Measurements from ENCODE around the gene ASIC1.

The ASIC1 gene

GRCh38 chr12:50041062-50041860 is 16.1 kb upstream of the ASIC1 start:
- no peak for DNase-seq (ENCODE audit: low read depth in 2 of 2)

- DNase-seq (ENCODE audit: low read depth in 2 of 2) = no peak
These were observed 15.4 kb upstream of the ASIC1 start for GRCh38 chr12:50041962-50042361.

GRCh38 chr12:50042693-50043092 is 14.7 kb upstream of the ASIC1 start:
- no peak for DNase-seq (ENCODE audit: low read depth in 2 of 2)

GRCh38 chr12:50043308-50043707 is 14.1 kb upstream of the ASIC1 start:
- no peak for DNase-seq (ENCODE audit: low read depth in 2 of 2)

- no peak for DNase-seq (ENCODE audit: low read depth in 2 of 2)
These were observed 13.5 kb upstream of the ASIC1 start for GRCh38 chr12:50043854-50044253.

- no peak for DNase-seq (ENCODE audit: low read depth in 2 of 2)
These were observed 9.6 kb upstream of the ASIC1 start for GRCh38 chr12:50047693-50048250.

GRCh38 chr12:50049254-50050118 is 7.9 kb upstream of the ASIC1 start:
- no peak for DNase-seq (ENCODE audit: low read depth in 2 of 2)

- DNase-seq (ENCODE audit: low read depth in 2 of 2) = no peak
These were observed 7.3 kb upstream of the ASIC1 start for GRCh38 chr12:50050119-50050385.

GRCh38 chr12:50050410-50051098 is 6.8 kb upstream of the ASIC1 start:
- DNase-seq (ENCODE audit: low read depth in 2 of 2) = no peak

- DNase-seq (ENCODE audit: low read depth in 2 of 2) = no peak
These were observed 6.1 kb upstream of the ASIC1 start for GRCh38 chr12:50051101-50051806.

GRCh38 chr12:50052544-50052943 is 4.9 kb upstream of the ASIC1 start:
- no peak for DNase-seq (ENCODE audit: low read depth in 2 of 2)

- no peak for DNase-seq (ENCODE audit: low read depth in 2 of 2)
These were observed 4.4 kb upstream of the ASIC1 start for GRCh38 chr12:50052964-50053363.

GRCh38 chr12:50053583-50053982 is 3.8 kb upstream of the ASIC1 start:
- DNase-seq (ENCODE audit: low read depth in 2 of 2) = no peak

- peak in 1 of 2 donors; percentile 32 for DNase-seq (ENCODE audit: low read depth in 2 of 2)
These were observed 1.4 kb upstream of the ASIC1 start for GRCh38 chr12:50055831-50056638.

GRCh38 chr12:50056639-50056976 is 788 bp upstream of the ASIC1 start:
- DNase-seq (ENCODE audit: low read depth in 2 of 2) = no peak

GRCh38 chr12:50057896-50058670 is 687 bp downstream of the ASIC1 start:
- DNase-seq (ENCODE audit: low read depth in 2 of 2) = no peak

- DNase-seq (ENCODE audit: low read depth in 2 of 2) = no peak
These were observed 1.4 kb downstream of the ASIC1 start for GRCh38 chr12:50058743-50059312.

GRCh38 chr12:50059440-50060119 is 2.2 kb downstream of the ASIC1 start:
- DNase-seq (ENCODE audit: low read depth in 2 of 2) = peak; percentile 20 to 29

GRCh38 chr12:50060120-50060468 is 2.7 kb downstream of the ASIC1 start:
- DNase-seq (ENCODE audit: low read depth in 2 of 2) = no peak

Measured in stimulated activated CD8-positive, alpha-beta memory T cell treated with anti-CD3 and anti-CD28 coated beads, Interleukin-7, amount 100 ng/mL, for 1 hour (primary cell).